Smooth muscle cell (in vitro differentiated cells): ENCODE measurements around the gene GNG11. TPM values are rescaled to one million over a fixed set of nuclear protein-coding genes. Genes with fewer than 3 reads are reported as not detected.

Experiments used
- DNase-seq: peaks from one replicate; lab custom pipeline; 2025; ENCODE audit not compliant: unreplicated experiment; lab: John Stamatoyannopoulos, UW
- H2AFZ ChIP-seq: fragments of 200-600 bp; sonication (generic); 2 replicates; pipeline ENCODE4 v1.6.0; 2016; ENCODE audit warnings: antibody characterized with exemption, low read depth, mild to moderate bottlenecking
- H3F3A ChIP-seq: fragments of 200-600 bp; sonication (generic); 2 replicates; pipeline ENCODE4 v1.6.0; 2017; ENCODE audit warnings: antibody characterized with exemption, low read depth
- H3K27ac ChIP-seq: fragments of 200-600 bp; sonication (generic); 2 replicates; pipeline ENCODE4 v1.5.1; 2016; ENCODE audit warnings: low read depth, mild to moderate bottlenecking
- H3K27me3 ChIP-seq: fragments of 200-600 bp; sonication (generic); 2 replicates; pipeline ENCODE4 v1.6.1; 2016; ENCODE audit warnings: low read depth, mild to moderate bottlenecking
- H3K36me3 ChIP-seq: fragments of 200-600 bp; sonication (generic); 2 replicates; pipeline ENCODE4 v1.5.1; 2016; ENCODE audit warnings: low read depth
- H3K4me1 ChIP-seq: fragments of 200-600 bp; sonication (generic); 2 replicates; pipeline ENCODE4 v1.5.1; 2016; ENCODE audit warnings: low read depth
- H3K4me2 ChIP-seq: fragments of 200-600 bp; sonication (generic); 2 replicates; pipeline ENCODE4 v1.6.0; 2016; ENCODE audit warnings: mild to moderate bottlenecking
- H3K4me3 ChIP-seq: fragments of 200-600 bp; sonication (generic); 2 replicates; pipeline ENCODE4 v1.5.1; 2016; ENCODE audit warnings: mild to moderate bottlenecking
- H3K79me2 ChIP-seq: fragments of 200-600 bp; sonication (generic); 2 replicates; pipeline ENCODE4 v1.6.0; 2016; ENCODE audit warnings: low read depth, mild to moderate bottlenecking
- H3K9ac ChIP-seq: fragments of 200-600 bp; sonication (generic); 2 replicates; pipeline ENCODE4 v1.6.0; 2016; ENCODE audit warnings: low read depth
- H3K9me3 ChIP-seq: fragments of 200-600 bp; sonication (generic); replicated peaks from 2 replicates; pipeline ENCODE4 v1.5.1; 2016; ENCODE audit warnings: low read depth
- H4K20me1 ChIP-seq: fragments of 200-600 bp; sonication (generic); 2 replicates; pipeline ENCODE4 v1.6.0; 2016; ENCODE audit warnings: low read depth
- WGBS: methylation state at CpG from one replicate; pipeline ENCODE4 v1.1.7; 2016; ENCODE audit warnings: low lambda C conversion rate; 5-methylcytosine and 5-hydroxymethylcytosine counted together
- polyA plus RNA-seq: library from polyadenylated mRNA; unstranded; fragments of >200 nt; fragmentation: Nextera tagmentation; extraction: Ambion mirVana; gene quantifications from 2 replicates; pipeline ENCODE4 v1.2.1, GENCODE V29; 2016
- total RNA-seq: library from RNA; depleted of rRNA; stranded (reverse); fragments of >200 nt; gene quantifications from 2 replicates; pipeline ENCODE4 v1.2.3, GENCODE V29; 2014
- TF ChIP-seq, protein P1 (sequence below): fragments of 200-600 bp; sonication (generic); IDR thresholded peaks from 2 replicates; pipeline ENCODE4 v1.5.1; 2017; ENCODE audit warnings: borderline replicate concordance, mild to moderate bottlenecking, antibody characterized with exemption; ENCODE audit not compliant: insufficient read depth, poor library complexity, severe bottlenecking

Gene GNG11
- total and polyA plus RNA-seq, 2 experiments from 2014 or later = 13.4 to 31.2 TPM

DNA sequence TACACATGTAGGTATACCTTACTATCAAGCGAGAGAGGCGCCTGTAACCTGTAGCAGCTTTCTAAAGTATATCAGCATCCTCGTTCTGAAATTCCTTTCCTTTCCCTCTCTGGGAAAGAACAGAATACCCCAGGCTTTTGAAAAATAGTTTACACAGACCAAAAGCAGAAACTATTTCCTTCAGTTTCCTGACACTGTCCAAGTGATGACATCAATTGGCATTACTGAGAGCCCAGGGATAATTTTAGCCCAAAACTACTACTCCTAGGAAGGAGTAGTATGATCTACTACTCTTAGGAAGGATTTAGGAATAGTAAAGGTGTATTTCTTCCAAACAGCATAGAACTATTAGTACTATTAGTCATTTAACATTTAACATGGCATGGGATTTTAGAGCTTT, 6.0 kb downstream of the GNG11 start:
- H3K27me3 ChIP-seq = no peaks in the 10 kb centered on the region
- 77% methylated on average over 3 of the region's 3 CpGs for WGBS
- peaks cover 6% of the 10 kb centered on the region for H3K36me3 ChIP-seq
- H3K79me2 ChIP-seq = peaks cover 14% of the 10 kb centered on the region
- H3K9me3 ChIP-seq = no peaks in the 10 kb centered on the region
- H3K4me2 ChIP-seq = no peak overlapping the region
- peaks cover 13% of the 10 kb centered on the region for H3K4me1 ChIP-seq
- no peak overlapping the region for H3K27ac ChIP-seq
- TF ChIP-seq, protein P1, sequence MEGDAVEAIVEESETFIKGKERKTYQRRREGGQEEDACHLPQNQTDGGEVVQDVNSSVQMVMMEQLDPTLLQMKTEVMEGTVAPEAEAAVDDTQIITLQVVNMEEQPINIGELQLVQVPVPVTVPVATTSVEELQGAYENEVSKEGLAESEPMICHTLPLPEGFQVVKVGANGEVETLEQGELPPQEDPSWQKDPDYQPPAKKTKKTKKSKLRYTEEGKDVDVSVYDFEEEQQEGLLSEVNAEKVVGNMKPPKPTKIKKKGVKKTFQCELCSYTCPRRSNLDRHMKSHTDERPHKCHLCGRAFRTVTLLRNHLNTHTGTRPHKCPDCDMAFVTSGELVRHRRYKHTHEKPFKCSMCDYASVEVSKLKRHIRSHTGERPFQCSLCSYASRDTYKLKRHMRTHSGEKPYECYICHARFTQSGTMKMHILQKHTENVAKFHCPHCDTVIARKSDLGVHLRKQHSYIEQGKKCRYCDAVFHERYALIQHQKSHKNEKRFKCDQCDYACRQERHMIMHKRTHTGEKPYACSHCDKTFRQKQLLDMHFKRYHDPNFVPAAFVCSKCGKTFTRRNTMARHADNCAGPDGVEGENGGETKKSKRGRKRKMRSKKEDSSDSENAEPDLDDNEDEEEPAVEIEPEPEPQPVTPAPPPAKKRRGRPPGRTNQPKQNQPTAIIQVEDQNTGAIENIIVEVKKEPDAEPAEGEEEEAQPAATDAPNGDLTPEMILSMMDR = no peak
- H2AFZ ChIP-seq = no peak overlapping the region
- DNase-seq = no peak
- no peaks in the 10 kb centered on the region for H3F3A ChIP-seq
- no peak overlapping the region for H3K9ac ChIP-seq
- no peak overlapping the region for H3K4me3 ChIP-seq
- H4K20me1 ChIP-seq = no peaks in the 10 kb centered on the region

- Histone ChIP-seq H3K4me3 (no peak overlapping the region), H3K36me3 (no peaks in the 10 kb centered on the region), H3F3A (no peaks in the 10 kb centered on the region), H2AFZ (no peak overlapping the region), H3K9me3 (no peaks in the 10 kb centered on the region), H4K20me1 (no peaks in the 10 kb centered on the region), H3K4me1 (peaks cover 9% of the 10 kb centered on the region), H3K27me3 (peaks cover 8% of the 10 kb centered on the region), H3K4me2 (no peak overlapping the region), H3K27ac (no peak overlapping the region), H3K9ac (no peak overlapping the region), H3K79me2 (no peaks in the 10 kb centered on the region)
- WGBS = 83% methylated on average over 3 of the region's 3 CpGs
- DNase-seq = no peak
- TF ChIP-seq, protein P1 = no peak
Observed at GRCh38 chr7:93931655-93932054, 10.1 kb downstream of the GNG11 start.

GRCh38 chr7:93933156-93933555, 11.6 kb downstream of the GNG11 start:
- no peak overlapping the region for H3K4me2 ChIP-seq
- 91% methylated on average over 3 of the region's 3 CpGs for WGBS

GRCh38 chr7:93935102-93935501, 13.6 kb downstream of the GNG11 start:
- no peaks in the 10 kb centered on the region for H3K79me2 ChIP-seq
- H3K9me3 ChIP-seq = no peaks in the 10 kb centered on the region
- H4K20me1 ChIP-seq = no peaks in the 10 kb centered on the region
- no peak overlapping the region for H3K27ac ChIP-seq
- no peak overlapping the region for H3K4me3 ChIP-seq
- H3K9ac ChIP-seq = no peak overlapping the region
- H3K4me2 ChIP-seq = no peak overlapping the region
- H3K4me1 ChIP-seq = peaks cover 9% of the 10 kb centered on the region
- TF ChIP-seq, protein P1 = no peak
- DNase-seq = no peak
- H3K27me3 ChIP-seq = peaks cover 8% of the 10 kb centered on the region
- no peaks in the 10 kb centered on the region for H3F3A ChIP-seq
- H3K36me3 ChIP-seq = no peaks in the 10 kb centered on the region
- WGBS = 80% methylated on average over 2 of the region's 2 CpGs
- H2AFZ ChIP-seq = no peak overlapping the region

More at GRCh38 chr7:93933156-93933555, 11.6 kb downstream of the GNG11 start:
- peaks cover 8% of the 10 kb centered on the region for H3K27me3 ChIP-seq
- TF ChIP-seq, protein P1 = no peak
- H3K79me2 ChIP-seq = no peaks in the 10 kb centered on the region
- H3K4me1 ChIP-seq = peaks cover 9% of the 10 kb centered on the region
- H3K36me3 ChIP-seq = no peaks in the 10 kb centered on the region
- no peak overlapping the region for H3K4me3 ChIP-seq
- DNase-seq = no peak
- no peak overlapping the region for H2AFZ ChIP-seq
- no peaks in the 10 kb centered on the region for H4K20me1 ChIP-seq
- H3F3A ChIP-seq = no peaks in the 10 kb centered on the region
- H3K9me3 ChIP-seq = no peaks in the 10 kb centered on the region
- H3K27ac ChIP-seq = no peak overlapping the region
- H3K9ac ChIP-seq = no peak overlapping the region
